Osteoblast (primary cell): ENCODE results near the gene GNPTAB. TPM values are rescaled to one million over a fixed set of nuclear protein-coding genes. Genes with fewer than 3 reads are reported as not detected.
"Not testable (repeated sequence)": the region's sequence is repeated elsewhere in the genome, so short reads cannot be mapped to it uniquely, and the experiment has no call there.

Source experiments
- DNase-seq: peaks from one replicate; pipeline ENCODE4 v3.0.0; 2011; ENCODE audit warnings: low spot score, mixed read lengths; ENCODE audit not compliant: insufficient read length; ENCODE audit errors: missing footprints
- H2AFZ ChIP-seq: 2 replicates; pipeline ENCODE4 v1.6.0; 2011; ENCODE audit warnings: mild to moderate bottlenecking, low read length
- H3K27ac ChIP-seq: 2 replicates; pipeline ENCODE4 v1.5.1; 2011; ENCODE audit warnings: mild to moderate bottlenecking, low read depth, low read length, moderate library complexity
- H3K27me3 ChIP-seq: 2 replicates; pipeline ENCODE4 v1.6.0; 2012; ENCODE audit warnings: mild to moderate bottlenecking, control low read depth, inconsistent platforms, low read length, moderate library complexity; ENCODE audit not compliant: insufficient read depth
- H3K36me3 ChIP-seq: 2 replicates; pipeline ENCODE4 v1.5.1; 2011; ENCODE audit warnings: mild to moderate bottlenecking, low read length, control low read depth, moderate library complexity; ENCODE audit not compliant: insufficient read depth
- H3K4me1 ChIP-seq: 2 replicates; pipeline ENCODE4 v1.5.1; 2011; ENCODE audit warnings: mild to moderate bottlenecking, low read length, control low read depth, moderate library complexity; ENCODE audit not compliant: insufficient read depth
- H3K4me2 ChIP-seq: 2 replicates; pipeline ENCODE4 v1.6.0; 2011; ENCODE audit warnings: mild to moderate bottlenecking, low read length; ENCODE audit not compliant: insufficient read depth
- H3K4me3 ChIP-seq: fragments of 200-600 bp; sonication (generic); 3 replicates; pipeline ENCODE4 v1.5.1; 2012; ENCODE audit warnings: mild to moderate bottlenecking, low read length, inconsistent platforms; ENCODE audit not compliant: insufficient read depth
- H3K79me2 ChIP-seq: 2 replicates; pipeline ENCODE4 v1.6.0; 2012; ENCODE audit warnings: mild to moderate bottlenecking, low read length, control low read depth, inconsistent platforms; ENCODE audit not compliant: insufficient read depth
- H3K9me3 ChIP-seq: 2 replicates; pipeline ENCODE4 v1.5.1; 2011; ENCODE audit warnings: low read depth, low read length, control low read depth
- H4K20me1 ChIP-seq: 2 replicates; pipeline ENCODE4 v1.6.0; 2012; ENCODE audit warnings: mild to moderate bottlenecking, low read length, control low read depth; ENCODE audit not compliant: insufficient read depth
- CTCF ChIP-seq: IDR thresholded peaks from 2 replicates; pipeline ENCODE4 v1.5.1; 2011; ENCODE audit warnings: mild to moderate bottlenecking, low read depth, low read length, moderate library complexity; ENCODE audit errors: extremely low read depth
- total RNA-seq: library from RNA; depleted of rRNA; stranded (reverse); fragments of >200 nt; gene quantifications from 2 replicates; pipeline ENCODE4 v1.2.3, GENCODE V29; 2012

Gene GNPTAB
- total RNA-seq, 1 donor = 93.0 TPM

- H3K4me1 ChIP-seq = no peaks in the 10 kb centered on the region
- H3K27ac ChIP-seq = no peak overlapping the region
- H3K79me2 ChIP-seq = no peaks in the 10 kb centered on the region
- H2AFZ ChIP-seq = no peak overlapping the region
- peaks cover 7% of the 10 kb centered on the region for H3K36me3 ChIP-seq
- TF ChIP-seq CTCF = no peak
- H3K4me2 ChIP-seq = no peak overlapping the region
- no peaks in the 10 kb centered on the region for H3K9me3 ChIP-seq
- H4K20me1 ChIP-seq = no peaks in the 10 kb centered on the region
- H3K27me3 ChIP-seq = no peaks in the 10 kb centered on the region
- no peak overlapping the region for H3K4me3 ChIP-seq
- no peak for DNase-seq
Measured at GRCh38 chr12:101737476-101737875, 93.3 kb downstream of the GNPTAB start.

DNA sequence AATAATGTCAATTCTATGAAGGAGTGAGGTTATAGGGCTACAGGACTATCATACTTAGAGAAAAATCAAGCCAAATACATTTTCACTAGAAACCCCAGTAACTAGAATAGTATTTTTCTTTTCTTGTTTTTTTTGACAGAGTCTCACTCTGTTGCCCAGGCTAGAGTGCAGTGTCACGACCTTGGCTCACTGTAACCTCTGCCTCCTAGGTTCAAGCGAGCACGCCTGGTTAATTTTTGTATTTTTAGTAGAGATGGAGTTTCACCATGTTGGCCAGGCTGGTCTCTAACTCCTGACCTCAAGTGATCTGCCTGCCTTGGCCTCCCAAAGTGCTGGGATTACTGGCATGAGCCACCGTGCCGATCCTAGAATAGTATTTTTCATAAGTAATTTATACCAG lies 96.3 kb downstream of the GNPTAB start:
- H3K79me2 ChIP-seq, H3K4me2 ChIP-seq, H3K4me3 ChIP-seq, DNase-seq, H4K20me1 ChIP-seq, H3K27me3 ChIP-seq, H3K9me3 ChIP-seq, H3K4me1 ChIP-seq, H2AFZ ChIP-seq, H3K27ac ChIP-seq: not testable (repeated sequence)
- H3K36me3 ChIP-seq = peaks cover 11% of the 10 kb centered on the region

GRCh38 chr12:101733166-101733565 lies 97.6 kb downstream of the GNPTAB start:
- Histone ChIP-seq H3K4me2 (no peak overlapping the region), H3K4me1 (no peaks in the 10 kb centered on the region), H3K27ac (no peak overlapping the region), H3K36me3 (peaks cover 4% of the 10 kb centered on the region), H2AFZ (no peak overlapping the region), H4K20me1 (no peaks in the 10 kb centered on the region), H3K9me3 (no peaks in the 10 kb centered on the region), H3K79me2 (no peaks in the 10 kb centered on the region), H3K27me3 (no peaks in the 10 kb centered on the region), H3K4me3 (no peak overlapping the region)
- DNase-seq = no peak
- TF ChIP-seq CTCF = no peak

GRCh38 chr12:101732318-101732717 lies 98.4 kb downstream of the GNPTAB start:
- peaks cover 4% of the 10 kb centered on the region for H3K36me3 ChIP-seq
- no peak overlapping the region for H3K4me2 ChIP-seq
- no peak overlapping the region for H3K4me3 ChIP-seq
- no peak for TF ChIP-seq CTCF
- no peaks in the 10 kb centered on the region for H3K4me1 ChIP-seq
- H2AFZ ChIP-seq = no peak overlapping the region
- no peaks in the 10 kb centered on the region for H3K79me2 ChIP-seq
- H3K27me3 ChIP-seq = no peaks in the 10 kb centered on the region
- no peaks in the 10 kb centered on the region for H4K20me1 ChIP-seq
- no peak overlapping the region for H3K27ac ChIP-seq
- H3K9me3 ChIP-seq = no peaks in the 10 kb centered on the region
- no peak for DNase-seq

DNA sequence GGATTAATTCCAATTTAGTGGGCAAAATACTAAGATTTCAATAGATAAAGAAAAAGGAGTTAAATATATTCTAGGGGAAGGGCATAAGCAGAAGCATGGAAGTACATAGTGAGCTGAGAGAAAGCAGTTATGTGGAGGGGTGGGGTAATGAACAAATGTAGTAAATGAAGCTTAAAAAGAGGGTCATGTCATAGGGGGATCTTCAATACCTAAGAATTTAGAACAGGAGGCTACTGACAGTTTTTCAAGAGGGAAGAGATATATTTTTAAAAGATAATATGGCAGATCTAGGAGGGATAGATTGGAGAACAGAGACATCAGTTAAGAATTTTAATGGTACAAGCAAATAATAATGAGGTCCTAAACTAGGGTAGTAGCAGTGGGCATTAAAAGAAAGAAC lies 100.9 kb downstream of the GNPTAB start:
- DNase-seq = no peak
- H4K20me1 ChIP-seq = no peaks in the 10 kb centered on the region
- H3K79me2 ChIP-seq = no peaks in the 10 kb centered on the region
- peaks cover 4% of the 10 kb centered on the region for H3K36me3 ChIP-seq
- no peaks in the 10 kb centered on the region for H3K27me3 ChIP-seq
- H3K4me1 ChIP-seq = no peaks in the 10 kb centered on the region
- H3K27ac ChIP-seq = no peak overlapping the region
- H3K4me3 ChIP-seq = no peak overlapping the region
- H2AFZ ChIP-seq = no peak overlapping the region
- no peaks in the 10 kb centered on the region for H3K9me3 ChIP-seq
- no peak overlapping the region for H3K4me2 ChIP-seq
- no peak for TF ChIP-seq CTCF
